Activated CD4-positive, alpha-beta T cell treated with anti-CD3 and anti-CD28 coated beads for 1 hour (primary cell): ENCODE results near the gene NUDT1.

ENCODE experiments used
- DNase-seq: peaks from one replicate; pipeline ENCODE4 v3.0.0-alpha.2; 2020

The NUDT1 gene

DNA sequence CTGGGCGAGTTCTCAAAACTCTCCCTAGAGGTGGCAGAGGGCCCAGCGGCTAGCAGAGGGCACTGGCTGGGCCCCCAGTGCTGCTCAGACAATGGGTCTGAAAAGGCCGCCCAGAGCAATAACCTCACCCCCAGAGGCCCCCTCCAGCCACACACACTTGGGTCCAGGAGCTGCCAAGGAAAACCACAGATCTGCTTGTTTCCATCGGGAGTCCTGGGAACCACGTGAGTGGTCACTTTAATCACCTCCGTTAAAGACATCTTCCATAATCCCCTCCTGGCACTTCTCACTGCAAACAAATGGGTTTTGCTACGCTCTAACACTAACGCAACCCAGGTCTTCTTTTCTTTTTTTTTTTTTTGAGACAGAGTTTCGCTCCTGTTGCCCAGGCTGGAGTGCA lies 30.0 kb downstream of the NUDT1 start:
- DNase-seq, result no peak

DNA sequence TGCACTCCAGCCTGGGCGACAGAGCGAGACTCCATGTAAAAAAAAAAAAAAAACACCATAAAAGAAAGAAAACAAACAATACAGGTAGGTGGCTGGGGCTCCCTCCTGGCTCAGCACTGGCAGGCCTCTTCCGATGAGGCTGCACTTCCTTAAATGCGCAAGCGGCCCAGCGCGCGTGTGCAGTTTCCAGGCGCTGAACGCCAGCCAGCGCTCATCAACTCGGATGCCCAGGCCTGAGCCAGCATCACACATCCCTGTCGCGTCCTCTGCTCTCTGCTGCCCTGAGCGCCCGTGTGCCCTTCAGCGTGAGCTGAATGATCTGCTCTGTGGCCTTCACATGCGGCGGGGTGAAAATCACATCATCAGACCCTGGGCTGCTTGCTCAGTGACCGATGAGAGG lies 31.8 kb downstream of the NUDT1 start:
- DNase-seq, result no peak

DNA sequence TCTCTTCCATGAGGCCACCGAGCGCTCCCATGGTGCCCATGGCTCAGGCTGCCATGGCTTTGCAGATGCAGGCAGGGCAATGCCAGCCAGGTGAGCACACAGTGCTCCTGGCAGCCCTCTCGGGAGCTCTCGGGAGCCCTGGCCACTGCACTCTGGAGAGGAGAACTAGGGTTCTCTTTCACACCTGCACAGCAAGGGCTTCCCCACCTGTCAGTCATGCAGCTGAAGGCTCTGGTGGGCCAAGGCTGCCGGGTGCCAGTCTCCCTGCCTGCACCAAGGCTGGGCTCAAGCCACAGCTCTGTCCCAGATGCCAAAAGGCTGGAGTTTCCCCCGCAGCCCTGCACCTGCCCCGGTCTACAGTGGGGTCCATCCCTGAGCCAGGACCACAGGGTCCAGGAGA lies 32.6 kb downstream of the NUDT1 start:
- no peak for DNase-seq

DNA sequence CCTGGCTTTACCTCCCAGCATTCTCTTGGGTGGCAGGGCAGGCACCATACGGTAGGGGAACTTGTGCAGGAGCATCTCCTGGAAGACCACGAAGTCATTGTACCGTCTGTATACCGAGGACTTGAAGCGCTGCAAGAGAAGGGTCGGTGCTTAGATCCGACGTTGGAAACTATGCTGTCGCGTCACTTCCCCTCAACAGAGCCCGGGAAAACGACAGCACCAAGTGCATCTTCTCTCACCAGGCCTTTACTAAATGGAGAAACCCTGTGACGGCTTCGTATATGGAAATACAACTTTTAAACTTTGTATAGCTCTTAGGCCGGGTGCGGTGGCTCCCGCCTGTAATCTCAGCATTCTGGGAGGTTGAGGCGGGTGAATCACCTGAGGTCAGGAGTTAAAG lies 33.1 kb downstream of the NUDT1 start:
- DNase-seq, result no peak

DNA sequence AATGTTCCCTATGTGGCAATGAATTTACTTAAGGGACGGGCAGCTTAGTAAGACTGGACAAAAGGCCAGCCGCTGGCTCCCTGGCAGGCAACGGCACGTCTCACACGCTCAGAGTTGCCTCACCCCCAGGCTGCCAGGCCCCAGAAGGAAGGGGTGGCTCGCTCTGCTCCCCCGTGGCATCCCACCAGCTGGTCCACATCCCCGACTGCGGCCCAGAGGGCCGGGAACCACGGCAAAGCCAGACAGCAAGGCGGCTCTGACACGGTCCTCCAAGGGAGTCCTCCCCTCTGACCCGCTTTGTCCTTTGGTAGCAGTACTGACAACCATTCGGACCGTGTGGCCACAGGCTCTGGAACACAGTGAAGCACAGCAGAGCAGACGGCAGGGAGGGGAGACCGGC lies 34.1 kb downstream of the NUDT1 start:
- DNase-seq, result no peak

DNA sequence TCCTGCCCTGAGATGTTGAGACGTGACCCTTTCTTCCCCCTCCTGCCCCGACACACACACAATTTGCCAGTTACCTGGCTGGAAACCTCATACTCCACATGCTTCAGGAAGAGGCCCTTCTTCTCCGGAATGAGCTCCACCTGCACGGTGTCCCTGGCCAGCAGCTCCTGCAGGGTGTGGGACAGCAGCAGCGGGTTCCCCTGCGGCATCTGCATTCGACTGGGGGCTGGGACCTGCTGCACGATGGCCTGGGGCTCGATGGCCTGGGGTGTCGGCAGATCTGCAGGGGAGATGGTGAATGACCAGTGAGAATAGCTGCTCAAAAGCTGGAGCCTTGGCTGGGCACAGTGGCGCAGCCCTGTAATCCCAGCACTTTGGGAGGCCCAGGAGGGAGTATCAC lies 36.0 kb downstream of the NUDT1 start:
- DNase-seq, result no peak

DNA sequence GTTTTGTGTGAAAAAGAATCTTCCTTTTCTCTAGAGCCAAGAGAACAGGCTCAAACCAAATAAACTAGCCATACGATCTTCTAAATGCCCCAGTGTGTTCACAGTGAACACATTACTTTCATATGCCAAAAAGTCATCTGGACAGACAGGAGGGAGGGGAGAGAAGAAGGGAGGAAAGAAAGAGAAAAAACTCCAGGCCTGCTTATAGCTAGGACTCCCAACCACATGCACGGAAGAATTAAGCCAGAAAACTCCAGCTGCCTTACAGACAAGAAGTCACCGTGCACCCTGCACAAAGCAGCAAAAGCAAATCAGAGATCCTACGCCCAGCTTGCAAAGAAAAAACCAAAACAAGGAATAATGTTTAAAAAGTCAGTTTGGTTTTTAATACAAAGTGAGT lies 37.9 kb downstream of the NUDT1 start:
- no peak for DNase-seq

DNA sequence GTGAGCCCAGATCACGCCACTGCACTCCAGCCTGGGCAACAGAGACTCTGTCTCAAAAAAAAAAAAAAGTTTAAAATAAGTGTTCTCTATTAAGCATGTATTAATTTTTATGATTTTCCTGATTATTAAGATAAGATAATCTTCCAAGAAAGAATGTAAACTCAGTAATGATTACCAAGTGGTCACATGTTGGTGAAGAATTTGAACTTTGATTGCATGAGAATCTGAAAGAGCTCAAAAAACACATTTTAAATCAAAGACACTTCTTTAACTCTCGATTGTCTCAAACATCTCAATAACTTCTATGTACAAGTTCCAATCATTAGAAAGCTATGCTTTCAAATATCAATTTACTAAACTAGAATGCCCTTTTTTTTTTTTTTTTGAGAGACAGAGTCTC lies 38.4 kb downstream of the NUDT1 start:
- DNase-seq, result no peak

DNA sequence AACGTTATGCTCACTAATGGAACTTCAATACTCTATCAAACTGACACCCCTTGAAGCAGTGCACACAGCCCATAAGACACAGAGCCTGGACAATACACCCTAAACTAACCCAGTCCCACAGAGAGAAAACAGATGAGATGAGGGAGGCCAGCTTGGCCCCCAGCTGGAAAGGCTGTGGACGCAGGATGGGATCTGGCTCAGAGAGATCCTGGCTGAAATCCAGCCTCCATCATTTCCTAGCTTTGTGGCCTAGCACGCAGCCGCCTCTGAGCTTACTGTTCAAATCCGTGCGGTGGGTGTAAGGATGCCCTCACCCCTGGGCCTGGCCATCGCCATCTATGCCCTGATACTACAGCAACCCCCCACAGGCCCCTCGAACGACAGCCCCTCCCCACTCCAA lies 39.5 kb downstream of the NUDT1 start:
- DNase-seq, result no peak

DNA sequence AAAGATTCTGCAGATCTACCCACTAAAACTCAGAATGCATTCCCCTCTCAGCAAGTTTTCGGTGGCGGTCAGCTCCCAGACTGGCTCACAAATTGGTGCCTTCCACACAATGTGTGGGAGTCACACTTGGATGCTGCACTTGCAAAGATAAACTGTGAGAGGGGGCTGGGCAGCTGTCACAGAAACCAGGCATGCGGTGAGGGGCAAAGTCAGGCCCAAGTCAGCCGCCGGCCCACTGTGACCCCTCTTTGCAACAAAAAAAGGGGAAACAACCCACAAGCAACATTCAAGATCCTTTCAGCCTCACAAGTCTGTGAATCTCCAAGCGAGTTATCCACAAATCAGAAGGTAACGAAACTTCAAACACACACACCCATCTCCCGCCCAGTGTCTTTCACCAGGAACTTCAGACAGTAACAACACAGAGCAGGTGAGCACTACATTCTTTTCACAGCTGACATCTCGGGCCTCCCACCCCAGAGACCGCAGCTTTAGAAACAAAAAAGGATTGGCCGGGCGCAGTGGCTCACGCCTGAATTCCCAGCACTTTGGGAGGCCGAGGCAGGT lies 40.2 kb downstream of the NUDT1 start:
- no peak for DNase-seq

DNA sequence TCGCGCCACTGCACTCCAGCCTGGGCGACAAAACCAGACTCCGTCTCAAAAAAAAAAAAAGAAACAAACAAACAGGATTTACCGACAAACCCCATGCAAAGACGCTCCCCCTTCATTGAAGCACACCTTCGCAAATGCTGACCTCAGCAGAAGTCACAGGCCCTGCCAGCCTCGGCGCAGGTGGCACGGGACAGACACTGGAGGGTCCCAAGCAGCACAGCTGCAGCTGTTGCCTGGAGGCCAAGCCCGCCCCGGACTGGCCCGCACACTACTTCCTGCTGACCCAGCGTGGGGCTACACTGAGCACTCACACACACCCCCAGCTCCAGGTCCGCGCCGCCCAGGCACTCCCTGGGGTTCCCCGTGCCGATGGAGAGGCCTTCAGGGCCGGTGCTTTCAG lies 41.0 kb downstream of the NUDT1 start:
- DNase-seq, result no peak

DNA sequence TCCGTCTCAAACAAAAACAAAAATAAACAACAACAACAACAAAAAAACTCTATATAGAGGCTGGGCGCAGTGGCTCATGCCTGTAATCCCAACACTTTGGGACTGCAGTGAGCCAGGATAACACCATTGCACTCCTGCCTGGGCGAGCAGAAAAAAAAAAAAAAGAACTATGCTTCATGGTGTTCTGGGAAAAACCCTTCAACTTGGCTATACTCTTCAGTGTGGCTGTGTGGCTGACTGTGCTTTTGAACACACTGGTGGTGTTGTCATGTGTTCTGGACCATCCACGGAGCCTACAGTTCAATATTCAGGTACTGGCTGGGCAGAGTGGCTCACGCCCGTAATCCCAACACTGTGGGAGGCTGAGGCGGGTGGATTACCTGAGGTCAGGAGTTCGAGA lies 45.7 kb downstream of the NUDT1 start:
- DNase-seq, result no peak

DNA sequence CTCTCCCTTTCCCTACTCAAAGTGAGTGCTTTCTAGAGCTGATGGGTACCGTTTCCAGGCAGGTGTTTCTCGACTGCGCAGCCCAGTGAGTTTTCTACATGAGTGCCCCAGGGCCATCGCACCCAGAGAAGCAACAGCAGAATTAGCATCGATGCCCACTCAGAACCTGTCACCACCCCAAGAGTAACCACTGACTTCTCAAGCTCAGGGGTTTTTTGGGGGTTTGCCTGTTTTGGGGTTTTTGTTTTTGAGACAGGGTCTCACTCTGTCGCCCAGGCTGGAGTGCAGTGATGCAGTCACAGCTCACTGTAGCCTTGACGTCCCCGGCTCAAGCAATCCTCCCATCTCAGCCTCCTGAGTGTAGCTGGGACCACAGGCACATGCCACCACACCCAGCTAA lies 46.5 kb downstream of the NUDT1 start:
- no peak for DNase-seq

DNA sequence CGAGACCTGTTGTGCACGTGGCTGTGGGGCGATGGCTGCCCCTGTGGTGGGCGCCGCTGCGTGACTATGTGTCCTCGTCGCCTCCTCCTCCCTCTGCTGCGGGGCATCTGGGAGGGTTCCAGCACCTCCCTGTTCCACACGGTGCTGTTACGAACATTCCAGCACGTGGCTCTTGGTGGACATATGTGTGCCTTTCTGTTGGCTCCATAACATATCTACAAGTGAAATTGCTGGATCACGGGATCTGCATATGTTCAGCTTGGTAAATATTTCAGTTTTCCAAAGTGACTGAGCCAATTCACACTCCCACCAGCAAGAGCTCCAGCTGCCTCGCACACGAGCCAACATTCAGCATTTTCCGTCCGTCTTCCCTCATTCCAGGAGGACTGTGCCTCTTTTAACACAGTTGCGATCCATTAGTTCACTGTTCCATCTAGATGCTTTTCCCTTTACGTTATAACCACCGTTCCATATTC lies 47.1 kb downstream of the NUDT1 start:
- no peak for DNase-seq

DNA sequence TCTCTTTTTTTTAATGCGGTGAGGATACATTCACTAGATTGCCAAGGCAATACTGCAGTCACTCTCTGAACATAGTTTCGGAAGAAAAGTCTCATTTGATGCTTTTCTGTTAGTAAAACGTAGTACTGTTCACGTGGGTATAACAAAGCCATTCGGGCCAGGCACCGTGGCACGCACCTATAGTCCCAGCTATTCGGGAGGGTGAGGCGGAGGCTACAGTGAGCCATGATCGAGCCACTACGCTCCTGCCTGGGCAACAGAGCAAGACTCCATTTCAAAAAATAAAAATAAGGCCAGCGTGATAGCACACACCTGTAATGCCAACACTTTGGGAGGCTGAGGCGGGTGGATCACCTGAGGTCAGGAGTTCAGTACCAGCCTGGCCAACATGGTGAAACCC lies 47.6 kb downstream of the NUDT1 start:
- DNase-seq, result no peak

DNA sequence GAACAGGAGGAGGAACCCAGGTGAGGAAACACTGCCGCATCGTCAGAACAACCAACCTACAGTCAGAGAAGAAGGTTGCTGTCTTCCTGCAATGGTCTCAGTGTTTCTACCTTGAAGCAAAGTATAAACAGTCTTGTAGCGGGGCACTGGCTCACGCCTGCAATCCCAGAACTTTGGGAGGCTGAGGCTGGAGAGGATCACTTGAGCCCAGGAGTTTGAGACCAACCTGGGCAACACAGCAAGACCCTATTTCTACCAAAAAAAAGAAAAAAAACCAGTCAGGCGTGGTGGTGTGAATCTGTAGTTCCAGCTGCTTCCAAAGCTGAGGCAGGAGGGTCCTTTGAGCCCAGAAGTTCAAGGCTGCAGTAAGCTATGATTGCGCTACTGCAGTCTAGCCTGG lies 48.9 kb downstream of the NUDT1 start:
- no peak for DNase-seq

DNA sequence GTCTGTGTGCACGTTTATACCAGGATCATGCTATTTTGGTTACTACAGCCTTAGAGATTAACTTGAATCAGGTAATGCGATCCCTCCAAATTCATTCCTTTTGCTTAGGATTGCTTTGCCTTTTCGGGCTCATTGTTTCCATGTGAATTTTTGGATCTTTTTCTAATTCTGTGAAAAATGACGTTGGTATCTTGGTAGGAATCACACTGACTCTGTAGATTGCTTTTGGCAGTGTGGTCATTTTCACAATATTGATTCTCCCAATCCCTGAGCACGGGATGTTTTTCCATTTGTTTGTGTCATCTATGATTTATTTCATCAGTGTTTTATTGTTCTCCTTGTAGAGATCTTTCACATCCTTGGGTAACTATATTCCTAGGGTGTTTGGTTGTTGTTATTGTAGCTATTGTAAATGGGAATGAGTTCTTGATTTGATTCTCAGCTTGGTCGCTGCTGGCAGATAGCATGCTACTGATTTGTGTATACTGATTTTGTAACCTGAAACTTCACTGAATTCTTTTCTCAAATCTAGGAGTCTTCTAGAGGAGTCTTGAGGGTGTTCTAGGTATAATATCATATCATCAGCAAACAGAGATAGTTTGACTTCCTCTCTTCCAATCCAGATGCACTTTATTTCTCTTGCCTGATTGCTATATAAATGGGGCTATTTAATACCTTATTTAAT lies 54.1 kb downstream of the NUDT1 start:
- DNase-seq, result no peak

DNA sequence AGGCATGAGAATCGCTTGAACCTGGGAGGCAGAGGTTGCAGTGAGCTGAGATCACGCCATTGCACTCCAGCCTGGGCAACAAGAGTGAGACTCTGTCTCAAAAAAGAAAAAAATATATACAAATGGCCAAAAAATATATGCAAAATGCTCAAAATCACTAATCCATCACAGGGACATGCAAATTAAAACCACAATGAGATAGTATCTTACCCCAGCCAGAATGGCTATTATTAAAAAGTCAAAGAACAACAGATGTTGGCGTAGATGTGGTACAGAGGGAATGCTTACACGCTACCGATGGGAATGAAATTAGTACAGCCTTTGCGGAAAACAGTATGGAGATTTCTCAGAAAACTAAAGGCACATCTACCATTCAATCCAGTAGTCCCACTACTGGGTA lies 54.8 kb downstream of the NUDT1 start:
- no peak for DNase-seq

DNA sequence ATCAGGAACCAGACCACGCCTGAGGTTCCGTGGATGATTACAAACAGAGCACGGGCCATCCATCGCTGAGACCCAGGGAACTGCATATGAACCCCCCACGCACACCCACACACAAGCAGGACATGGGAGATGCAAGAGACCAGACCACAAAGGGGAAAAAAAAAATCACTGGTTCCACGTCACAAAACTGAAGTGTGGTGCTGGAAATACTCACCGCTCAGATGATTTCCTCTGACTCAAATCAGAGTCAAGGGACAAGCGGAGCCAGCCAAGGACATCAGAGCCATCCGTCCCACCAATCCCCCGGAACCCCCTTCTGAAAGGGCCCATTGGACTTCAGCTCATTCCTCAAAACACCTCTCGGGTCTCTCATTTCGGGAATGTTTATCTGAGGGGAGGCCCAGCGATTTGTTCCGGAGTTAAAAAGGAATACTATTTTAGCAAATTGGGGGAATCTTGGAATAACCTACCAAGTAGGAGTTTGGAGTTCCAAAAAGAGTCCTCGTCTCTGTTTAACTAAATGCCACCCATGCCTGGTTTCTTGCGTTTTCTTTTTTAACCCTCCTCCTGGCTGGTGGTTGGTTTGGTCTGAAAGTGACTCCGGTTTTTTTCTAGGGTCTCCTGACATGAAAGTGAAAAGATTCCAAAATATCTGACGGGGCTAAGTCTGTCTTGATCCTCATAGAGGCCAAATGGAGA lies 57.3 kb downstream of the NUDT1 start:
- DNase-seq, result no peak

DNA sequence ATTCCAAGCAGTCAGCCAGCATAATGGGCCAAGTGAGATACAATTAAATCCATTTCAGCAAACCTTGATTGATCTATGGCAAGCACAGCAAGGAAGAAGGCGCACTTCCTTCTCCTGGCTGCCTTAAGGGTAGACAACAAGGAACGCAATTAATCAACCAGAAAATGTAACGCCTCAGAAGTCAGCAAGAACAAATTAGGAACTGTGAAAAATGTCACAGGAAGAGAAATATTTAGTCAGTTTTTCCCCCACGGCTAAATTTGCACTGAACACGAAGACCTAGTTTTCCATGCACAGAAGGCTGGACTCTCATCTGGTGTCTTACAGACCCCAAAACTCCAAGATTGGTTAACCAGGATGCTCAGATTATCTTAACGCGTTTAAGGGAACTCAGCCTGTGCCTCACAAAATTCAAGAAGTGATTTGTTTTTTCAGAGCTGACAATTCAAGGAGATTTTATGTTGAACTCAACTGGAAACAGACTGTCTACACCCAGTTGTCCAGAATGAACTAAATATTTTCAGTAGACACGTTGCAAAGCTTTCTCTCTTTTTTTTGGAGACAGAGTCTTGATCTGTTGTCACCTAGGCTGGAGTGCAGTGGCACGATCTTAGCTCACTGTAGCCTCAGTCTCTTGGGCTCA lies 58.0 kb downstream of the NUDT1 start:
- DNase-seq, result no peak
